Osteocyte (in vitro differentiated cells): ENCODE data around the gene LSM14A. TPM values are rescaled to one million over a fixed set of nuclear protein-coding genes. Genes with fewer than 3 reads are reported as not detected.

Experiments
- DNase-seq: peaks from one replicate; pipeline ENCODE4 v3.0.0; 2021; ENCODE audit warnings: mixed read lengths; ENCODE audit not compliant: unreplicated experiment; ENCODE audit errors: extremely low spot score
- H3K27ac Mint-ChIP-seq: one replicate; pipeline ENCODE4 v1.8.0; 2021; ENCODE audit warnings: mild to moderate bottlenecking, mixed read lengths; ENCODE audit not compliant: unreplicated experiment
- H3K27me3 Mint-ChIP-seq: one replicate; pipeline ENCODE4 v1.8.0; 2021; ENCODE audit warnings: mixed read lengths; ENCODE audit not compliant: unreplicated experiment
- H3K36me3 Mint-ChIP-seq: one replicate; pipeline ENCODE4 v1.8.0; 2021; ENCODE audit warnings: mixed read lengths; ENCODE audit not compliant: unreplicated experiment
- H3K4me1 Mint-ChIP-seq: one replicate; pipeline ENCODE4 v1.8.0; 2021; ENCODE audit warnings: mixed read lengths; ENCODE audit not compliant: unreplicated experiment
- H3K4me3 Mint-ChIP-seq: one replicate; pipeline ENCODE4 v1.8.0; 2021; ENCODE audit warnings: mild to moderate bottlenecking, moderate library complexity, mixed read lengths; ENCODE audit not compliant: unreplicated experiment
- H3K9me3 Mint-ChIP-seq: one replicate; pipeline ENCODE4 v1.8.0; 2021; ENCODE audit warnings: mixed read lengths; ENCODE audit not compliant: unreplicated experiment
- CTCF ChIP-seq: fragments of 200-600 bp; sonication (generic); IDR thresholded peaks from 2 replicates; pipeline ENCODE4 v1.5.0; 2021; ENCODE audit warnings: antibody characterized with exemption, mild to moderate bottlenecking, moderate library complexity
- long read RNA-seq: library from polyadenylated mRNA; unstranded; transcript quantifications from one replicate; pipeline ENCODE4 v2.0.0, GENCODE V29; 2021
- total RNA-seq: library from RNA; stranded (reverse); gene quantifications from 2 replicates; pipeline ENCODE4 v1.2.1, GENCODE V29; 2021

Gene LSM14A
- 97.8 and 111 TPM in 2 replicates for total RNA-seq
- long read RNA-seq, transcript LSM14A-203 (10 exons, 3,596 nt), result major isoform, 113 of 243 reads
- long read RNA-seq, transcript LSM14A-201 (11 exons, 3,424 nt), result minor isoform, 61 of 243 reads
- long read RNA-seq, partial matches to known transcripts, result 39 of 243 reads
- long read RNA-seq, other reads (novel, unspliced or antisense), result 25 of 243 reads

DNA sequence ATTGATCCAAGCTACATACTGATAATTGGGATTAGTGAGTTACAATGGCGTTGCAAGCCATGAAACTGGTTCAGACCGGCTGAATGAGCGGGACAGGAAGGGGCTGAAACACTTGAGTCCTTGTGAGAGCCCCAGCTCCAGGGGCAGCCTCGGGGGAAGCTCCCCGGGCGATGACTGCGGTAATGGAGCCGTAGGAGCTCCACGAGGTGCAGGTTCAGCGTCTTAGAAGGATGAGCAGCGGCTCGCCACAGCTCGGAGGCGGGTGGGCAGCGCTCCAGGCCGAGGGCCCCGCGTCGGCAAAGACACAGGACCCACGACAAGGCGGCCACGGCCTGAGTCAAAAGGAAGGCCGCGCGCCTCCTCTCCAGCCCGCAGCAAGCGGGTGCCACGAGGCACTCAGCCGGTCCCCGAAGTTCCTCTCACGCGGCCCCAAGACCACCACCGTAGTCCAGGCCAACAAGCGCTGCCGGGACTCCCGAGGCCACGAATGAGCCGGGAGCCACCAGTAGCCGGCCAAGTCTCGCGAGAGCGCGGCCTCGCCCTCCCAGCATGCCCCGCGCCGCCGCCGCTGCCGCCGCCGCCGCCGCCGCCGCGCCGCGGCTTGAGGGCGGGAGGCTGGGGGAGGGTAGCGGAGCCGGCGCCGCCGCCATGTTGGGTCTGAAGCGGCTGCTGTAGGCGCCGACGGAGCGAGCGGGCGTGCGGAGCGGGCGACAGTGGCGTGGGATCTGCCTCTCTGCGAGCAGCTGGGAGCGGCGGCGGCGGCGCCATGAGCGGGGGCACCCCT is at the start of gene LSM14A:
TSS of gene LSM14A (plus strand) at position 628 of the 784 bp plus-strand sequence. CDS start at position 767, 139 bp downstream.
- peak; percentile 98 for DNase-seq
- Mint-ChIP-seq H3K27me3 (peaks cover 6% of the 10 kb centered on the region), H3K9me3 (no peaks in the 10 kb centered on the region), H3K4me3 (peak within 1 kb of the TSS; percentile 87), H3K36me3 (peaks cover 2% of the 10 kb centered on the region), H3K27ac (peak within 1 kb of the TSS; percentile 98), H3K4me1 (peaks cover 41% of the 10 kb centered on the region)
- TF ChIP-seq CTCF, result no peak

- Mint-ChIP-seq H3K27ac (no peak overlapping the region), H3K36me3 (no peaks in the 10 kb centered on the region), H3K27me3 (peaks cover 30% of the 10 kb centered on the region), H3K9me3 (no peaks in the 10 kb centered on the region), H3K4me1 (no peaks in the 10 kb centered on the region), H3K4me3 (no peak overlapping the region)
- no peak for DNase-seq
- no peak for TF ChIP-seq CTCF
Measured at GRCh38 chr19:34124828-34125227, 47.5 kb upstream of the LSM14A start.

DNA sequence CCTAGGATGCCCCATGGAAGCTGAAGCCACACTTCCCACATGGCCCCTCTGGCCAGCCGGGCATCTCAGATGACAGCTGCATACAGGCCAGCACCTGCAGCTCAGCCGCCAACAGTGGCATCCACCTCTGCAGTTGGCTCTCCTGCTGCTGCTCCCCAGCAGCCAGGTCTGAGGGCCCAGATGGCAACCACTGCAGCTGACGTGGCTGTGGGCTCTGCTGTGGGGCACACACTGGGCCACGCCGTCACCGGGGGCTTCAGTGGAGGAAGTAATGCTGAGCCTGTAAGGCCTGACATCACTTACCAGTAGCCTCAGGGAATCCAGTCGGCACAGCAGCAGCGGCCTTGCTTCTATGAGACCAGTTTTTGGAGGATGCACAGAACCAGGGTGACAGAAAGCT is 45.3 kb upstream of the LSM14A start:
- H3K9me3 Mint-ChIP-seq, result no peaks in the 10 kb centered on the region
- H3K27ac Mint-ChIP-seq, result no peak overlapping the region
- H3K4me3 Mint-ChIP-seq, result no peak overlapping the region
- TF ChIP-seq CTCF, result no peak
- peaks cover 25% of the 10 kb centered on the region for H3K27me3 Mint-ChIP-seq
- DNase-seq, result no peak
- H3K4me1 Mint-ChIP-seq, result no peaks in the 10 kb centered on the region
- no peaks in the 10 kb centered on the region for H3K36me3 Mint-ChIP-seq

DNA sequence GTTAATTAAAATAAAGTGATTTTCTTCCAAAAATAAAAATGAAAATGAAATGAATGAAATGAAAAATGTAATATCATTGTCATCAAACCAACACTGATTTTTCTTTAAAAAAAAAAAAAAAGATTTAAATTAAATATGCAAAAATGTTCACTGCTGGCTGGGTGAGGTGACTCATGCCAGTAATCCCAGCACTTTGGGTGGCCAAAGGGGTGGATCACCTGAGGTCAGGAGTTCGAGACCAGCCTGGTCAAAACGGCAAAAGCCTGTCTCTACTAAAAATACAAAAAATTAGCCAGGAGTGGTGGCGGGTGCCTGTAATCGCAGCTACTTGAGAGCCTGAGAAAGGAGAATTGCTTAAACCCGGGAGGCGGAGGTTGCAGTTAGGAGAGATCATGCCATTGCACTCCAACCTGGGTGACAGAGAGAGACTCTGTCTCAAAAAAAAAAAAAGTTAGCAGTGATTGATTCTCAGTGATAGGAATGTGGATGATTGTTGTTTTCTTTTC is 44.6 kb upstream of the LSM14A start:
- H3K36me3 Mint-ChIP-seq, result no peaks in the 10 kb centered on the region

More for the DNA sequence above, 44.6 kb upstream of the LSM14A start:
- Mint-ChIP-seq H3K4me1 (no peaks in the 10 kb centered on the region), H3K27ac (no peak overlapping the region), H3K4me3 (no peak overlapping the region), H3K9me3 (no peaks in the 10 kb centered on the region), H3K27me3 (peaks cover 20% of the 10 kb centered on the region)
- TF ChIP-seq CTCF, result no peak
- DNase-seq, result no peak
